Measurements from ENCODE around the gene MOCS1. TPM values are rescaled to one million over a fixed set of nuclear protein-coding genes. Genes with fewer than 3 reads are reported as not detected.

MOCS1 gene
- total RNA-seq, 8 experiments from 2014 or later, result 2.5 to 27.8 (median 6.5) TPM

- in situ Hi-C loops (cut with MboI; ENCODE audit: low pct_unique_long_range_greater_than_20kb in 2 of 9, low sequenced_read_pairs in 9 of 9, unreplicated experiment in 9 of 9), result no loop called here
- WGBS, 10 experiments, result 39 to 100% (median 69%) methylated on average over 1 to 6 of the region's 6 CpGs
- no peak overlapping the region for H3K4me3 ChIP-seq
- no peak for ATAC-seq (replicated peaks in 6 of 8)
- H3K27ac ChIP-seq, result no peak overlapping the region
- H3K4me1 ChIP-seq (replicated peaks in 1 of 2), result no peaks in the 10 kb centered on the region
Measured at GRCh38 chr6:39964094-39964493, 29.8 kb upstream of the MOCS1 start.

- no peak overlapping the region for H3K4me3 ChIP-seq
- H3K4me1 ChIP-seq (replicated peaks in 1 of 2), result no peaks in the 10 kb centered on the region
- no peak for ATAC-seq (replicated peaks in 6 of 8)
- in situ Hi-C loops (cut with MboI; ENCODE audit: low pct_unique_long_range_greater_than_20kb in 2 of 9, low sequenced_read_pairs in 9 of 9, unreplicated experiment in 9 of 9), result no loop called here
- 5 to 92% (median 72%) methylated on average over 2 to 4 of the region's 4 CpGs; no CpG with 5 or more reads in 1 of the 10 experiments for WGBS, 10 experiments
- H3K27ac ChIP-seq, result no peak overlapping the region
Measured at GRCh38 chr6:39962831-39963230, 28.6 kb upstream of the MOCS1 start.

DNA sequence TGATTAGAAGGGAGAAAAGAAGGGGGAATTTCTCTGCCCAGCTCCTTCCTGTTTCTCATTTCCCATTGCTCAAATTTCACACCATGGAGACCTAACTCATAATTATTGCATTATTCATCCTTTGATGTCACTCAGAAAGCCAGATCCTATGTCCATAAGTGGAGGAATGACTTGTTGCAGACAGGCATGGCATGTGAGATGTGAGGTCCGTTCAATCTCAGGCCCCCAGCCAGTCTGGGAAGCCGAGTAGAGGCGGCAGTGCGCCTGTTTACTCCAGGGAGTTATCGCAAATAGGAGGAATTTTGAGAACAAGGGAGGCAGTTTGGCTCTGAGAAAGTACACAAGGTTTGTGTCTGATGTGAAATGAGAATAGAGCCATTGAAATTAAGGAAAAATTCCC is 26.9 kb upstream of the MOCS1 start:
- no peak overlapping the region for H3K27ac ChIP-seq
- H3K4me3 ChIP-seq, result no peak overlapping the region
- ATAC-seq (replicated peaks in 6 of 8), result peak in 1 of 8 experiments; percentile 20
- no peaks in the 10 kb centered on the region for H3K4me1 ChIP-seq (replicated peaks in 1 of 2)
- in situ Hi-C loops (cut with MboI; ENCODE audit: low pct_unique_long_range_greater_than_20kb in 2 of 9, low sequenced_read_pairs in 9 of 9, unreplicated experiment in 9 of 9), result no loop called here
- WGBS, 10 experiments, result 4 to 96% (median 51%) methylated on average over 3 to 5 of the region's 5 CpGs; no CpG with 5 or more reads in 4 of the 10 experiments

- H3K27ac ChIP-seq, result no peak overlapping the region
- WGBS, 10 experiments, result 40 to 94% (median 59%) methylated on average over 1 to 2 of the region's 2 CpGs; no CpG with 5 or more reads in 2 of the 10 experiments
- no peak for ATAC-seq (replicated peaks in 6 of 8)
- no peak overlapping the region for H3K4me3 ChIP-seq
- H3K4me1 ChIP-seq (replicated peaks in 1 of 2), result no peaks in the 10 kb centered on the region
- in situ Hi-C loops (cut with MboI; ENCODE audit: low pct_unique_long_range_greater_than_20kb in 2 of 9, low sequenced_read_pairs in 9 of 9, unreplicated experiment in 9 of 9), result no loop called here
Measured at GRCh38 chr6:39958947-39959346, 24.7 kb upstream of the MOCS1 start.

- no peak for ATAC-seq (replicated peaks in 6 of 8)
- H3K4me1 ChIP-seq (replicated peaks in 1 of 2), result no peaks in the 10 kb centered on the region
Measured at GRCh38 chr6:39956936-39957335, 22.7 kb upstream of the MOCS1 start.

DNA sequence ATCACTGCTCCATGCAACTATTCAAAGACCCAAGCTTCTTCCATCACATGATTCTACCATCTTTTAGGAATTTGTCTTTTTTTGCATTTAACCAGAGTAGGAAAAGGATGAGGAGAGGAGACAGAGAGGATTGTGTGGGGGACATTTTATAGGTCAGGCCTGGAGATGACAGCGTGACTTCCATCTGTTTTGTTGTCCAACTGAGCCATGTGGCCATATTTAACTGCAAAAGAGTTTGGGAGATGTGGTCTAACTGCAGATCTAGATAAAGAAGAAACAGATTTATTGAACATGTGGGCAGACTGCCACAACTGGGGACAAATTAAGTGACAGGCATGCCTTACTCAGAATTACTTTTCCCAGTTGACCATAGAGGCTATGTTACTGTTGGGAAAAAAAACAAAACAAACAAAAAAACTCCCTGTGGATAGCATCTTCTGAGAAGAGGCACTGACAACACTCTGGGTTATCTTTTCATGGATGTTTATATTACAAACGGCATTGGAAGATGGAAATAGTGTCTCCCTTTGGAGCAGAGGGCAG is 18.9 kb upstream of the MOCS1 start:
- WGBS, 10 experiments, result 10 to 100% (median 85%) methylated on average over 1 to 2 of the region's 2 CpGs
- in situ Hi-C loops (cut with MboI; ENCODE audit: low pct_unique_long_range_greater_than_20kb in 2 of 9, low sequenced_read_pairs in 9 of 9, unreplicated experiment in 9 of 9), result no loop called here
- Histone ChIP-seq H3K4me3 (no peak overlapping the region), H3K4me1 (replicated peaks in 1 of 2) (no peaks in the 10 kb centered on the region), H3K27ac (no peak overlapping the region)
- no peak for ATAC-seq (replicated peaks in 6 of 8)

More at GRCh38 chr6:39956936-39957335, 22.7 kb upstream of the MOCS1 start:
- 33 to 97% (median 86%) methylated on average over 3 to 4 of the region's 4 CpGs for WGBS, 10 experiments
- Histone ChIP-seq H3K4me3 (no peak overlapping the region), H3K27ac (no peak overlapping the region)
- in situ Hi-C loops (cut with MboI; ENCODE audit: low pct_unique_long_range_greater_than_20kb in 2 of 9, low sequenced_read_pairs in 9 of 9, unreplicated experiment in 9 of 9), result no loop called here

DNA sequence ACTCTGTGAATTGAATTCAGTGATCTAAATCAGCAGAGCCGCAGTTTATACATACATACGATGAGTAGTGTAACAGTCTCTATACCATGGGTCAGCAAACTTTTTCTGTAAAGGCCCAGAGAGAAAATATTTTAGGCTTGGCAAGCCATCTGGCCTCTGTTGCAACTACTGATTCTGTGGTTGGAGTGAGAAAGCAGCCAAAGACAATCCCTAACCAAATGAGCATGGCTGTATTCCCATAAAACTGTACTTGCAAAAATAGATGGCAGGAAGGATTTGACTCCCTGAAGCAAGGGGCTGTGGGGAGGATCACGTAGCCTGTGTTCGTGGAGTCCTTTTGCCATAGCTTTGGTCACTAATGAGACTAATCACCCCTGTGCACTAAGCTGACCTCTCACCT is 17.9 kb upstream of the MOCS1 start:
- no peak overlapping the region for H3K4me3 ChIP-seq
- 60 to 100% (median 96%) methylated on average over 1 to 4 of the region's 4 CpGs; no CpG with 5 or more reads in 4 of the 10 experiments for WGBS, 10 experiments
- H3K4me1 ChIP-seq (replicated peaks in 1 of 2), result no peaks in the 10 kb centered on the region
- peak in 2 of 8 experiments; percentile 25 to 33 for ATAC-seq (replicated peaks in 6 of 8)
- H3K27ac ChIP-seq, result no peak overlapping the region
- in situ Hi-C loops (cut with MboI; ENCODE audit: low pct_unique_long_range_greater_than_20kb in 2 of 9, low sequenced_read_pairs in 9 of 9, unreplicated experiment in 9 of 9), result no loop called here

GRCh38 chr6:39951716-39952115 is 17.5 kb upstream of the MOCS1 start:
- Histone ChIP-seq H3K4me1 (replicated peaks in 1 of 2) (no peaks in the 10 kb centered on the region), H3K4me3 (no peak overlapping the region), H3K27ac (no peak overlapping the region)
- 0 to 100% (median 82%) methylated on average over 1 of the region's 1 CpG; no CpG with 5 or more reads in 3 of the 10 experiments for WGBS, 10 experiments
- no peak for ATAC-seq (replicated peaks in 6 of 8)
- in situ Hi-C loops (cut with MboI; ENCODE audit: low pct_unique_long_range_greater_than_20kb in 2 of 9, low sequenced_read_pairs in 9 of 9, unreplicated experiment in 9 of 9), result no loop called here

GRCh38 chr6:39951191-39951590 is 16.9 kb upstream of the MOCS1 start:
- H3K4me1 ChIP-seq (replicated peaks in 1 of 2), result no peaks in the 10 kb centered on the region
- no peak overlapping the region for H3K27ac ChIP-seq
- 33 to 82% (median 58%) methylated on average over 1 to 5 of the region's 5 CpGs; no CpG with 5 or more reads in 2 of the 10 experiments for WGBS, 10 experiments
- no peak for ATAC-seq (replicated peaks in 6 of 8)
- in situ Hi-C loops (cut with MboI; ENCODE audit: low pct_unique_long_range_greater_than_20kb in 2 of 9, low sequenced_read_pairs in 9 of 9, unreplicated experiment in 9 of 9), result no loop called here
- H3K4me3 ChIP-seq, result no peak overlapping the region

- H3K4me3 ChIP-seq, result no peak overlapping the region
- no peak overlapping the region for H3K27ac ChIP-seq
- no peak for ATAC-seq (replicated peaks in 6 of 8)
- in situ Hi-C loops (cut with MboI; ENCODE audit: low pct_unique_long_range_greater_than_20kb in 2 of 9, low sequenced_read_pairs in 9 of 9, unreplicated experiment in 9 of 9), result no loop called here
- no peaks in the 10 kb centered on the region for H3K4me1 ChIP-seq (replicated peaks in 1 of 2)
Measured at GRCh38 chr6:39950125-39950720, 16.0 kb upstream of the MOCS1 start.

GRCh38 chr6:39948199-39948791 is 14.0 kb upstream of the MOCS1 start:
- in situ Hi-C loops (cut with MboI; ENCODE audit: low pct_unique_long_range_greater_than_20kb in 2 of 9, low sequenced_read_pairs in 9 of 9, unreplicated experiment in 9 of 9), result no loop called here
- Histone ChIP-seq H3K4me3 (no peak overlapping the region), H3K27ac (no peak overlapping the region), H3K4me1 (replicated peaks in 1 of 2) (no peaks in the 10 kb centered on the region)
- WGBS, 10 experiments, result 40 to 100% (median 67%) methylated on average over 1 to 4 of the region's 5 CpGs; no CpG with 5 or more reads in 1 of the 10 experiments
- ATAC-seq (replicated peaks in 6 of 8), result peak in 1 of 8 experiments; percentile 38

GRCh38 chr6:39947611-39948068 is 13.4 kb upstream of the MOCS1 start:
- in situ Hi-C loops (cut with MboI; ENCODE audit: low pct_unique_long_range_greater_than_20kb in 2 of 9, low sequenced_read_pairs in 9 of 9, unreplicated experiment in 9 of 9), result no loop called here
- no peak overlapping the region for H3K4me3 ChIP-seq
- H3K27ac ChIP-seq, result no peak overlapping the region
- 10 to 70% (median 39%) methylated on average over 2 to 5 of the region's 5 CpGs; no CpG with 5 or more reads in 7 of the 10 experiments for WGBS, 10 experiments
- no peaks in the 10 kb centered on the region for H3K4me1 ChIP-seq (replicated peaks in 1 of 2)
- no peak for ATAC-seq (replicated peaks in 6 of 8)

- H3K4me3 ChIP-seq, result no peak overlapping the region
- no peak overlapping the region for H3K27ac ChIP-seq
- in situ Hi-C loops (cut with MboI; ENCODE audit: low pct_unique_long_range_greater_than_20kb in 2 of 9, low sequenced_read_pairs in 9 of 9, unreplicated experiment in 9 of 9), result no loop called here
- no peaks in the 10 kb centered on the region for H3K4me1 ChIP-seq (replicated peaks in 1 of 2)
- ATAC-seq (replicated peaks in 6 of 8), result no peak
- WGBS, 10 experiments, result 67 to 88% methylated on average over 1 of the region's 1 CpG; no CpG with 5 or more reads in 8 of the 10 experiments
Measured at GRCh38 chr6:39945626-39946025, 11.4 kb upstream of the MOCS1 start.

Measured in motor neuron (in vitro differentiated cells).